ENCODE data around the gene PRSS35.
"Not testable (repeated sequence)": the region's sequence is repeated elsewhere in the genome, so short reads cannot be mapped to it uniquely, and the experiment has no call there.

PRSS35 gene

DNA sequence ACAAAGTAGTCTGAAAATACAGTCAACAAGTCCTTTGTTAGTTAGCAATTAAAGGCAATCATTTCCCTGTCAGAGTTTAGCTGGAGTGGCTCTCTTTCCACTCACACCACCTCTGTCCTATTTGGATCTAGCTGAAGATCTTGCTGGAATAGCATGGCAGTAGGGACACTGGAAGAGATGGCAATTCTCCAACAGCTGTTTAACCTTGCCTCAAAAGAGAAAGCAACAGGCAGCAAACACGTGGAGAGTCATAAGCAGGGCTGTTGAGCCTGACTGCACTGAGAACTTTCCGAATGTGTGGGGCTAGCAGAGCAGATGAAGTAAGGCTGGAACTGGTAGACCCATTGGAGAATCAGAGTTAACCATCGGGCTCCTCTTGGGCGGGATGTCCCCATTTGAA is 38.0 kb upstream of the PRSS35 start:
- Histone ChIP-seq H3K9ac (ENCODE audit: low read length) (no peak overlapping the region), H2AFZ (ENCODE audit: low read depth, low read length) (no peak overlapping the region), H3K27me3 (ENCODE audit: low read depth, low read length) (no peaks in the 10 kb centered on the region), H3K79me2 (ENCODE audit: low read length) (no peaks in the 10 kb centered on the region), H3K4me2 (ENCODE audit: low read length) (no peak overlapping the region), H3K4me3 (ENCODE audit: low read length) (no peak overlapping the region), H3K9me3 (ENCODE audit: insufficient read depth, low read length) (no peaks in the 10 kb centered on the region), H3K36me3 (replicated peaks; ENCODE audit: low read depth, low read length) (no peaks in the 10 kb centered on the region), H4K20me1 (ENCODE audit: insufficient read depth, low read length) (no peaks in the 10 kb centered on the region), H3K4me1 (ENCODE audit: low read length) (no peaks in the 10 kb centered on the region), H3K27ac (ENCODE audit: low read length) (no peak overlapping the region)
- no peak for TF ChIP-seq EZH2phosphoT487 (IDR thresholded peaks at IDR 0.05; ENCODE audit: low read depth)
- no peak for TF ChIP-seq CTCF (IDR thresholded peaks at IDR 0.05; ENCODE audit: low read depth, low read length)

DNA sequence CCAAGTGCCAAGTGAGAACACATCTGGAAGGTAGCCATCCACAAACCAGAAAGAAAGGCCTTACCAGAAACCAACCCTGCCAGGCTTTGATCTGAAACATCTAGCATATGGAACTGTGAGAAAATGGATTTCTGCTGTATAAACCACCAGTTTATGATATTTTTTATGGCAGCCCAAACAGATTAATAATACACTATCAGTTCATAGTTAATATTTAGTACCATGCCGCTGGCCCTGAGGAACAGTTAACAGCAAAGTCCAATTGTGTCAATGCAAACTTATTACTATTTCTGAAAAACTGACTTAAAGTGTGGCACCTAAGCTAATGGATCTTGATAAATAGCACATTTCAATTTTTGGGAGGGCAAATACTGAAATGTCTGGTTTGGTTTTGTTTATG is 35.4 kb upstream of the PRSS35 start:
- H3K9ac ChIP-seq (ENCODE audit: low read length), result no peak overlapping the region
- no peaks in the 10 kb centered on the region for H4K20me1 ChIP-seq (ENCODE audit: insufficient read depth, low read length)
- TF ChIP-seq CTCF (IDR thresholded peaks at IDR 0.05; ENCODE audit: low read depth, low read length) (no peak), EZH2phosphoT487 (IDR thresholded peaks at IDR 0.05; ENCODE audit: low read depth) (no peak)
- no peaks in the 10 kb centered on the region for H3K4me1 ChIP-seq (ENCODE audit: low read length)
- no peak overlapping the region for H3K27ac ChIP-seq (ENCODE audit: low read length)
- H3K4me3 ChIP-seq (ENCODE audit: low read length), result no peak overlapping the region
- H3K9me3 ChIP-seq (ENCODE audit: insufficient read depth, low read length), result no peaks in the 10 kb centered on the region
- H3K79me2 ChIP-seq (ENCODE audit: low read length), result no peaks in the 10 kb centered on the region
- H3K36me3 ChIP-seq (replicated peaks; ENCODE audit: low read depth, low read length), result no peaks in the 10 kb centered on the region
- H2AFZ ChIP-seq (ENCODE audit: low read depth, low read length), result no peak overlapping the region
- H3K4me2 ChIP-seq (ENCODE audit: low read length), result no peak overlapping the region
- no peaks in the 10 kb centered on the region for H3K27me3 ChIP-seq (ENCODE audit: low read depth, low read length)

DNA sequence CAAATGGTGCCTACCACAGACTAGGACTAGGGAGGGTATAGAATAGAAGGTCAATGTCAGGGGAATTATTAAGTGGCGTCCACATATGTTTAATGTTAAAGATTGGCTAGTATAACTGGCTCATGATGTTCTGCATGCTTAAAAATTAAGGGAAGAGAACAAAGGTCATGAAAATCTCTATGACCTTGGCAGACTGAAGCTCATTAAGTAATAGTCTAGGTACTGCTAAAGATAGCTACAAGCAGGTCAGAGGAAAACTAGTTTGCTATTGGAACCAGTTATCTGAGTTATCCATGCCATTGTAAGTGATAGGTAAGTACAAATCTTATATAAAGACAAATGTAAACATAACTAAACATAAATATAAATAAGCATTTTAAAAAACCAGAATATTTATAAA is 32.9 kb upstream of the PRSS35 start:
- no peak overlapping the region for H3K4me2 ChIP-seq (ENCODE audit: low read length)

DNA sequence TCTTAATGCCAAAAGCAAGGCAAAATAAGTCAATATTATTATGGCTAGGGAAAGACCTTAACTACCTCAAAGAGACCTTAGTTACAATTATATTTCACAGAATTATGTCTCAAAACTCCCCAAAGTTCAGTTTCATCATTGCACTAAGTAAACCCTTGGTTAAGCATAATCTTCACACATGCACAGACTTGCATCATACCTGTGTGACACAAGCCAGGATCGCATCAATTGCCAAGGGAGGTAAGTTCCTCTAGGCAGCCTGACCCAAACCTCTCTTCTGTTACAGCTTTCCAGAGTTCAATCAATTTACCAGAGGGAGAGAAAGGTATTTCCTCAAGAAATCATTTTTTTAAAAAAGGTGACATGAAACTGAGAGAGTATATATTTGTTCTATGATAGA is 31.9 kb upstream of the PRSS35 start:
- no peak overlapping the region for H3K9ac ChIP-seq (ENCODE audit: low read length)
- no peaks in the 10 kb centered on the region for H3K4me1 ChIP-seq (ENCODE audit: low read length)
- H2AFZ ChIP-seq (ENCODE audit: low read depth, low read length), result no peak overlapping the region
- no peaks in the 10 kb centered on the region for H3K27me3 ChIP-seq (ENCODE audit: low read depth, low read length)
- H3K4me2 ChIP-seq (ENCODE audit: low read length), result no peak overlapping the region
- H3K27ac ChIP-seq (ENCODE audit: low read length), result no peak overlapping the region
- no peaks in the 10 kb centered on the region for H3K79me2 ChIP-seq (ENCODE audit: low read length)
- H3K9me3 ChIP-seq (ENCODE audit: insufficient read depth, low read length), result no peaks in the 10 kb centered on the region
- no peaks in the 10 kb centered on the region for H3K36me3 ChIP-seq (replicated peaks; ENCODE audit: low read depth, low read length)
- TF ChIP-seq EZH2phosphoT487 (IDR thresholded peaks at IDR 0.05; ENCODE audit: low read depth) (no peak), CTCF (IDR thresholded peaks at IDR 0.05; ENCODE audit: low read depth, low read length) (no peak)
- H3K4me3 ChIP-seq (ENCODE audit: low read length), result no peak overlapping the region
- H4K20me1 ChIP-seq (ENCODE audit: insufficient read depth, low read length), result no peaks in the 10 kb centered on the region

More for the DNA sequence above, 32.9 kb upstream of the PRSS35 start:
- Histone ChIP-seq H3K4me1 (ENCODE audit: low read length) (no peaks in the 10 kb centered on the region), H3K79me2 (ENCODE audit: low read length) (no peaks in the 10 kb centered on the region), H3K27ac (ENCODE audit: low read length) (no peak overlapping the region), H3K4me3 (ENCODE audit: low read length) (no peak overlapping the region), H3K27me3 (ENCODE audit: low read depth, low read length) (no peaks in the 10 kb centered on the region), H3K9ac (ENCODE audit: low read length) (no peak overlapping the region), H2AFZ (ENCODE audit: low read depth, low read length) (no peak overlapping the region), H3K9me3 (ENCODE audit: insufficient read depth, low read length) (no peaks in the 10 kb centered on the region), H3K36me3 (replicated peaks; ENCODE audit: low read depth, low read length) (no peaks in the 10 kb centered on the region), H4K20me1 (ENCODE audit: insufficient read depth, low read length) (no peaks in the 10 kb centered on the region)
- TF ChIP-seq CTCF (IDR thresholded peaks at IDR 0.05; ENCODE audit: low read depth, low read length), result no peak

DNA sequence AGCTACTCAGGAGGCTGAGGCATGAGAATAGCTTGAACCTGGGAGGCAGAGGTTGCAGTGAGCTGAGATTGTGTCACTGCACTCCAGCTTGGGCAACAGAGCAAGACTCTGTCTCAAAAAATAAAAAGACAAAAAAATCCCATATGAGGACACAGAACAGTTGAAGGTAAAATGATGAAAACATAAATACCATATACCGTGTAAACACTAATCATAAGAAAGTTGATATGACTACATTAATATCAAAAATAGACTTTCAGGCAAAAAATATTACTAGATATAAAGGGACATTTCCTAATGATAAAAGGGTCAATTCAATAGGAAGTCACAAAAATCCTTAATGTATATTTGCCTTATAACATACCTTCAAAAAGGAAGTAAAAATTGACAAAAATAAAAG is 30.4 kb upstream of the PRSS35 start:
- H3K27ac ChIP-seq (ENCODE audit: low read length); H2AFZ ChIP-seq (ENCODE audit: low read depth, low read length): not testable (repeated sequence)

More for the DNA sequence above, 30.4 kb upstream of the PRSS35 start:
- not testable (repeated sequence) for H3K4me2 ChIP-seq (ENCODE audit: low read length); H3K9ac ChIP-seq (ENCODE audit: low read length); H3K4me3 ChIP-seq (ENCODE audit: low read length); H3K9me3 ChIP-seq (ENCODE audit: insufficient read depth, low read length); H3K27me3 ChIP-seq (ENCODE audit: low read depth, low read length); H3K36me3 ChIP-seq (replicated peaks; ENCODE audit: low read depth, low read length); H3K79me2 ChIP-seq (ENCODE audit: low read length); H4K20me1 ChIP-seq (ENCODE audit: insufficient read depth, low read length); H3K4me1 ChIP-seq (ENCODE audit: low read length)

Measured in OCI-LY3 (cell line).